Globus pallidus (tissue), 1 donor: ENCODE results near the gene ZNF521.

ENCODE experiments used
- DNase-seq: peaks from one replicate; pipeline ENCODE4 v3.0.0-alpha.2; 2015; ENCODE audit warnings: low spot score

ZNF521 gene

DNA sequence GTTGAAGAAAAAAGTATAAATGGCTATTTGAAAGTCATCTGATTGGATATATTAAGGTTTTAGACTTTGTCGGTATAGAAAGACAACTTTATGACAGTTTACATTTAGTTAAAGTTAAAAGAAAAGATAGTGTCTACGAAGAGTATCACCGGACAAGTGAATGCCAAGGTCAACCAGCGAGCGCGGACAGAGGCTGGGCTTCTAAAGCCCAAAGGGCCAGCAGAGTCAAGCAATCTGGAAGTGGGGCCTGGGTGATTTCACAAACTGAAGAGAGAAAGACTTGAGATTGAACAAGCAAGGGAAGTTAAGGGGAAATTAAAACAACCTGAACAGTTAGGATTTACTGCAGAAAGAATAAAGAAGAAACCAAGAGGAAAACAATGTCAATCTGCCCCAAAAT lies 16.3 kb downstream of the ZNF521 start:
- DNase-seq: no peak

GRCh38 chr18:25335062-25335461 lies 16.9 kb downstream of the ZNF521 start:
- no peak for DNase-seq

GRCh38 chr18:25334588-25334987 lies 17.4 kb downstream of the ZNF521 start:
- DNase-seq: no peak

DNA sequence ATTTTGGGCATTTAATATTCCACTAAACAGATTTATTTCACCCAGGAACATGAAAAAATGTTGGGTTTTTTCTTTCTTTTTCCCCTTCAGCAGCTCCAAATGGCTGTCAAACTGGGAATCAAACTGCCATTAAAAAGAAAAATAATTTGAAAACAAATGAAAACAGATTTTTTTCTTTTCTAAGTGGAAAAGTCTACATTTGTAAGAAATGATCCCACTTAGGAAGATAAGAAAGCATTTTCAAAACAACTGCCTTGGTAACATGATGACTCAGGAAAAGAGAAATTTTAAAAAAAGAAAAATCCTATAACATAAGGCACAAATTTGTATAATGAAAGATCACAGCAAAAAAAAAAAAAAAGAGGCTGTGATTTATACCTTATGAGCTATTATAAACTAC lies 20.0 kb downstream of the ZNF521 start:
- no peak for DNase-seq

GRCh38 chr18:25329783-25330182 lies 22.2 kb downstream of the ZNF521 start:
- no peak for DNase-seq

DNA sequence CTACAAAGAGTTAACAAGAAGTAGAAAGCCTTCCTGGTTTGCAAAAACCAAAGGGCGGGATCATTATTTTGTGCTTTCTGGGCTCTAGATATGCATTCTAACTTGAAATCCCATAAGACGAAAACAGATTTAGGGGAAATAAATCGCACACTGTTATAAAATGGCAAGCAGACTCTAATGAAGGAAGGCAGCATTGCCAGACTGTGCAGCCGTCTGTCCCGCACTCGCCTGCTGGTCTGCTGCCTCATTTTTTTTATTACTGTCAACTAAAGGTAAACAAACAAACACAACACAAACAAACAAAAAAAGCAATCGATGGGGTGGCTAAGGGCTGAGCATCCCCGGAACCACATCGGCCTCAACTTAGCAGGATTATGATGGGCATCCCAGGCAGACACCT lies 24.4 kb downstream of the ZNF521 start:
- DNase-seq: no peak

DNA sequence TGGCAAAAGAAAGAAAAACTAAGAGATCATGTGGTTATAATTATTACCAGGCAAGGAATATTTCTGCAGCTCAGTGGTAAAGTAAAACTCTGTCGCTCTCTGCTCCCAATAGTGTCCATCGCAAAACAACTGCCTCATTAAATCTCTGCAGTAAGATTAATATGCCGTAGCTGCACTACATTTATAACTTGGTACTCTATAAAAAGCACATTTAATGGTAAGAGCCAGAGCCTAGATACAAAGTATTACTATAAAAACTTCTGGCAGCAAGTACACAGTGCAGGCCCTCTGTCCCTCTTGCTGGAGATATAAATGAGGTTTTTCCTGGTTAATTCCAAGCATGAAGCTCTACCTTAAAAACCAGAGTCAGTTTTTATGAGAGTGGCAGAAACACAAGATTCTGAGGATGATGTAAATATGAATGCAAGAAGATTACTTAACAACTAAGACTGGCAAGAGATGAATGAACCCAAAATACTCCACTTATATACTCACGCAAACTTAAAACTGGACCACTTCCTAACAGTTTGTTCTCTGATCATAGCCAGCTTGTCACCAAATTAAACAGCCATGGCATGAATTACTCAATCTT lies 25.5 kb downstream of the ZNF521 start:
- DNase-seq: no peak

GRCh38 chr18:25322806-25323205 lies 29.2 kb downstream of the ZNF521 start:
- DNase-seq: no peak

- DNase-seq: no peak
Measured at GRCh38 chr18:25316381-25317018, 35.5 kb downstream of the ZNF521 start.

GRCh38 chr18:25314838-25315190 lies 37.2 kb downstream of the ZNF521 start:
- DNase-seq: no peak

- no peak for DNase-seq
Measured at GRCh38 chr18:25314151-25314837, 37.7 kb downstream of the ZNF521 start.

DNA sequence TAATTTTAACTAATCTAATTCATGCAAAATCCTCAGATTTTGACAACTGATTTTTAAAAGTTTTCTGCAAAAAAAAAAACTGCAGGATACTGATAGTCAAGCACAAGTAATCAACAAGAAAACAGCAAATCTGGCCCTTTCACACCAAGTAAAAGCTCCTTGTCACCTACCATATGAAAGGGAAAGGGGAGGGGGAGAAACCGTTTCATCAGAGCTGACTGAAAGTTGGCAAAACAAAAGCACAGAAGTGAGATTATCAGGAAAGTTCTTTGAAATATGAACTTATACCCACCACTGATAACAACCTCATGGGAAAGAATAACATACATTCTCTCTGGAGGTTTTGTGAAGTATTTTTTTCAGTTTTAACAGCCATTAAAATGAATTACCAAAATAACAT lies 38.7 kb downstream of the ZNF521 start:
- DNase-seq: no peak

- DNase-seq: no peak
Measured at GRCh38 chr18:25310045-25310444, 41.9 kb downstream of the ZNF521 start.

- no peak for DNase-seq
Measured at GRCh38 chr18:25308381-25308780, 43.6 kb downstream of the ZNF521 start.

DNA sequence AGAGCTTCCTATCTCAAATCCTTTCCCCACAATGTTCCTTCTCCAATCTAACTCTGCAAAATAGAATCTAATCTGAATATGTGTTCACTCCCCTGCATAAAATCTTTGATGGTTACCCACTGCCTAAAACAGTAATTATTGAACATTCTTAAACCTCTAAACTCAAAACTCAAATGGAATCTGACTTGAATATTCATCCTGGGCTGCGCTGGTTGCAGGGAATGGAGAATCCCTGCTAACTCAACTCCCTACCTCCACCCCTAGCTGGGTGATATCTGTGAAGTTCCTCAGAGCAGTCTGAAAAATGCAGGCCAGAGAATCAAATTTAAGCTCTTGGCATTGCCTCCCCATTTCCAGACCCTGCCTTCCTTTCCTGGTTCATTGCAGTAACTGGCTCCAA lies 44.8 kb downstream of the ZNF521 start:
- DNase-seq: no peak

DNA sequence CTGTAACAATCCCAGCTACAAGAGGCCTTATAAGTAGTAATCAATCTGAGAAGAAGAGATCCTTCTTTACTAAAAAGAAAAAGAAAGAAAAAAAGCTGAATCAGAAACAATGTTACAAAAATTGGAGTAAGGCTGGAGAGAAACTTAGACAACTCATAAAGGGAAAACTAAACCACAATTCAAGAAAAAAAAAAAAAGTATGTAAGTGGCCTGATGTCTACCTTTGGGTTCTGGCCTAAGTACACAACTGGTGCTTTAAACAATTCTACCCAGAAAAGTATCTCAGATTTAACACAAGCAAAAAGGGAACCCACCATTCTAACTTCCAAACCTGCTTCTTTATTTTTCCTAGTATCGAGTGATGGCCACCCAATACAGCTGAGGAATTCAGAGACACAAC lies 45.3 kb downstream of the ZNF521 start:
- no peak for DNase-seq

- DNase-seq: no peak
Measured at GRCh38 chr18:25305584-25305983, 46.4 kb downstream of the ZNF521 start.

- no peak for DNase-seq
Measured at GRCh38 chr18:25300492-25300891, 51.5 kb downstream of the ZNF521 start.

DNA sequence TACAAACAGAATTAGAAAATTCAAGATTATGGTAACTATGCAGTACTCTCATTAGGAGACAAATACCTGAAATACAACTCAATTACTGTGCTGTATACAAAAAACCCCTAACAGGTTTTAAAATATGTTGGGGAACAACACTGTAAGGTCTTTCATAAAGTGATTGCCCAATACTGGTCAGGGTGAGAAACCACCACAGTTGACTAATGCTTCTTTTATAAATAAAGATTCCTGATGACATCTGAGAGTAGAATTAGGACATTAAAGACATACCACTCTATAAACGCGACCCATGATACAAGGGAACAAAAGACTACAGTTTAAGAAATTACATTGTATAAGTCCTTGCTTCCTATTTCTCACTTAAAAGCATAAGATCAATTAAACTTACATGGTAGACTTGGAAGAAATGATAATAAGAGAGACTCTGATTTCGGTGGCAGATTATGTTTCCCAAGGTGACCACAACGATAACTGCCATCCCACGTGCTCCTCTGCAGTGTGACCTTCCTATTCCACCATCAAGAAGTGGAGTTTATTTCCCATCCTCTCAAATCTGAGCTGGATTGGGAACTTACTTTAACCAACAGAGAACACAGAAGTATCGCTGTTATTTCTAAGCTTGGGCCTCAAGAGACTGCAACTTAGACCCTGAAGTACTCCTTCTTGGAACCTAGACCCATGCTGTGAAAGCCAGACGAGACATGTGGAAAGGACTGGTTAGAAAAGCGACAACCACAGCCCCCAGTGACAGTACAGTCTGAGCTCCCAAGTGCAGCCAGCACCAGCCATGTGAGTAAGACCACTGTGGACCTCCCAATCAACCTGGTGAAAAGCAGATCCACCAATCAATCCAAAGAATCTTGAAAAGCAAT lies 52.3 kb downstream of the ZNF521 start:
- no peak for DNase-seq

DNA sequence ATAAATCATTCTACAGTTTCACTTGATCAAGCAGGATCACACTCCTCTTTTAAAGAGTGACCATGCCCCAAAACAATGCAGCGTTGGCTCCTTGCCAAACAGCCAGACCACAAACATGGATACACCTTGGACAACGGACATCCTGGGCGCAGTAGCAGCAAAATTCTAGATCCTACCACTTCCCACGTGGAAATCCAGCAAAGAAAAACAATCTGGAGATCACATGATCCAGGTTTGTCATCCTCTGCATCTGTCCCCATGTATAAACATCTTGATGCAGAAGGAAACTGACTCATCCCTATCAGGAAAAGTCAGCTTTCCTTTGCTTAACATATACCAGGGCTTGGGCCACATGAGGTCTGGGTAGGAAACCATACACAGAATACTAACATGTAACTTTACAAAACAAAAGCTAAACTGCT lies 53.1 kb downstream of the ZNF521 start:
- no peak for DNase-seq

GRCh38 chr18:25295624-25296138 lies 56.3 kb downstream of the ZNF521 start:
- DNase-seq: no peak

DNA sequence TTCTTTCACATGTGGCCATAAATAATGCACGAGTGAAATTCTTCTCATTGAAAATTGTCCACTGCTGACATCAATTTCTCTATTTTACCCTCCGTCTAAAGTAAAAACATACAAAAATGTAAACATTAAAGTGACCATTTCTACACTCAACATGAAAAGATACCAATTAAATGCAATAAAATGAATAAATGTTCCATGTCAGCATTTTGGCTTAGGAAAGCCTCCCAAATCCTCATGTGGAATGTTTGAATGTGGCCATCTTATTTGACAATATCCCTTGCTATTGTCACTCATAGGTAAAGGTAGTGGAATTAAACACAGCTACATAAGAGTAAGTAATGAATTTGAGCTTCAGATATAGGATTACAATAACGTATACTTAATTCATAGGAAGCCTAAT lies 60.8 kb downstream of the ZNF521 start:
- no peak for DNase-seq
